HG03439 (cell line): ENCODE results near the gene SGF29.
"Not testable (repeated sequence)": the region's sequence is repeated elsewhere in the genome, so short reads cannot be mapped to it uniquely, and the experiment has no call there.

Source experiments
- ATAC-seq: cut with Tn5 transposase; IDR thresholded peaks from one replicate; pipeline ENCODE4 v1.9.1; 2021; ENCODE audit warnings: mild to moderate bottlenecking, moderate library complexity; ENCODE audit not compliant: unreplicated experiment

The SGF29 gene

DNA sequence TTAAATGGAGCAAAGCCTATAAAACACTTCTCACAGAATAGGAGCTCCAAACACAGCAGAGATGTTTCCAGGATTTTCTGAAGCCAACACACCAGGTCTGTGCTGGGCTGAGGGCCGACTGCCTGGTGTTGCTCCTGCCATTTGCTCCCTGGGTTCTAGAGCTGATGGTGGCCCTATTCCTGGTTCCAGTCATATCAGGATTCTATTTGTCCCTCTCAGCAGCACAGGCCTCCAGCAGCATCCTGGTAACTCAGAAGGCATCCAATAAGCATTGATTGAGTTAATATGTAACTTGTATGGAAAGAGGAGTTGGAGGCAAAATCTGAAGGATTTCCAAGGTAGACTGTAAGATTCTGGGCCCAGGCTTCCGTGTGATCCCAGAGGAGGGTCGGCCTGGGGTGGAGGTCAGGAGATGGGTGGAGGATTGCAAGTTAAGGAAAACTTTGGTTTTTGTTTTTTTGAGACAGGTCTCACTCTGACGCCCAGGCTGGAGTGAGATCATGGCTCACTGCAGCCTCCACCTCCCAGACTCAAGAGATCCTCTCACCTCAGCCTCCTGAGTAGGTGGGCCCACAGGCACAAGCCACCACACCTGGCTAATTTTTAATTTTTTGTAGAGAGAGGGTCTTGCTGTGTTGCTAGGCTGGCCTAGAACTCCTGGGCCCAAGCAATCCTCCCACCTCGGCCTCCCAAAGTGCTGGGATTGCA lies 20.6 kb upstream of the SGF29 start:
- ATAC-seq: no peak

- ATAC-seq: no peak
Measured at GRCh38 chr16:28534542-28535373, 19.0 kb upstream of the SGF29 start.

DNA sequence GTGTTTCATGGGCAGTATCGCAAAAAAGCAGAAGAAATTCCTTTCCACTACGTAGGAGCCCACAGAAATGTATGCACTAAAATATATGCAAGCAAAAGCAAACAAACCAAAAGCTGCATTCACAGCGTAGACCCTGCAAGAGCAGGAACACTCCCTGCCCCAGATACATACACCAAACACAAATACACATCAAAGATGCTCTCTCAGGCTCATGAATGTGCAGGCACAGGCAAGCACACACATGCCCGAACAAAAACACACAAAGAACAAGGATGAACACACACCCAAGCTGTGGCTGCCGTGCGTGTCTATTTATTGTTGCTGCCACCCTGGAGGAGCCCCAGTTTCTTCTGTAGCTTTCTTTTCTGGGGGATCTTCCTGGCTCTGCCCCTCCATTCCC lies 16.6 kb upstream of the SGF29 start:
- no peak for ATAC-seq

GRCh38 chr16:28537964-28538732 lies 15.6 kb upstream of the SGF29 start:
- ATAC-seq: no peak

- ATAC-seq: no peak
Measured at GRCh38 chr16:28538733-28539596, 14.8 kb upstream of the SGF29 start, which contains the start of gene NUPR1. NUPR1 (minus strand) TSS chr16:28538974; CDS start chr16:28538907, 67 bp downstream.

- no peak for ATAC-seq
Measured at GRCh38 chr16:28540346-28540745, 13.4 kb upstream of the SGF29 start.

DNA sequence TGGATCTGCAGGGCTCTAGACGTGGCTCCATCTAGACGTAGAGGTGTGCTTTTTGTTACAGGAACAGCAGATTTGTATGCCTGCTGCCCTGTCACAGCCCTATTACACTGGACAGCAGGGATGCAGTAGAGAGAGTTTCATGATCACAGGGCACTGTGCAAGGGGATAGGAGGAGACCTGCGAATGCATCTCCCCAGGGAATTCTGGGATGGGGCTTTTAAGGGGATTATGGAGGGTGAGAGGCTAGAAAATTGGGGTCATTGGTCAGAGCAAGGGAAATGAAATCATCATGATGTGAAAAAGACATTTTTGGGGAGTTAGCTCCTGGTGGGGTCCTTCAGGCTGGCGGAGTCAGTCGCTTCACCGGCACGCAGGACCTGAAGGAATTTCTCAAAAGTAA lies 11.1 kb upstream of the SGF29 start:
- no peak for ATAC-seq

- no peak for ATAC-seq
Measured at GRCh38 chr16:28543072-28543471, 10.6 kb upstream of the SGF29 start.

DNA sequence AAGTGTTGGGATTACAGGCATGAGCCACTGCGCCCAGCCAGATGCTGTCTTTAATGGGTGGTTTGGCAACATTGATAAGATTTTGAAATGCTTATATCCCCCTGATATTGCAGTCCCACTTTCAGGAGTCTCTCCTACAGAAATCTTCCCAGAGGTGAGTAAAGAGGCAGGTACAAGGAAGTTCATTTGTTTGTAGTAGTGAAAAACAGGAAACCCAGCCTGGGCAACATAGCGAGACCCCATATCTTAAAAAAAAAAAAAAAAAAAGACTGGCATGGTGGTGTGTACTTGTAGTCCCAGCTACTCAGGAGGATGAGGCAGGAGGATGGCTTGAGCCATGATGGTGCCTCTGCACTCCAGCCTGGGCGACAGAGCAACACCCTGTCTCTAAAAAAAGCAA lies 8.7 kb upstream of the SGF29 start:
- ATAC-seq: no peak

GRCh38 chr16:28545964-28546363 lies 7.8 kb upstream of the SGF29 start:
- ATAC-seq: not testable (repeated sequence)

DNA sequence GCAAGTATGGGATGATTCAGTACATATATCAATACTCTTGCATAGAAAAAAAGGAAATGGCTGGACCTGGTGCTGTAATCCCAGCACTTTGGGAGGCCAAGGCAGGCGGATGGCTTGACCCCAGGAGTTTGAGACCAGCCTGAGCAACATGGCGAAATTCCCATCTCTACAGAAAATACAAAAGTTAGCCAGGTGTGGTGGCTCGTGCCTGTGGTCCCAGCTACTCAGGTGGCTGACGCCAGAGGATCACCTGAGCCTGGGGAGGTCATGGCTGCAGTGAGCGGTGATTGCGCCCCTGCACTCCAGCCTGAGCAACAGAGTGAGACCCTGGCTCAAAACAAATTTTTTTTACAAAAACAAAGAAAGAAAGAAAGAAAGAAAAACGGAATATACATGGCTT lies 7.1 kb upstream of the SGF29 start:
- no peak for ATAC-seq

DNA sequence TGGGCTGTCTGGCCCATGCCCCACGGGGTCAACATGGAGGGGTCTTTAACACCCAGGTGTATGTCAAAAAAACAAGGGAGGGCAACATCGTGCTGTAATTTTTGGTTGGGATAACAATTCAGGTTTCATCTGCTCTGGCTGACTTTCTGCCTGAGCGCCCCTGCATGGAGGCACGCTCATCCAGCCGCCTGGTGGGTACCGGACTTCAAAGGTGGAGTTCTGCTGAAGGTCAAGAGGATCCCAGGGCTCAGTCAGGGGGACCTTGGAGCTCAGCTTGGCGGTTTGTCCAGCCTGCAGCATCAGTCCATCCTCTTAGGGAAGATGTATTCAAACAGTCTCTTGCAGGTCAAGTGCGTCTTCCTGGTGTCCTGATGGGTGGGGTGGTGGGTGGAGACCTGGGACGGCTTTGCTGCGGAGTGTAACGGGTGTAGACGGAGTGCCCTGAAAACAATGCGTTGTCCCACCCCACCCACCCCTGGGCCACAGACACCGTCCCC lies 5.4 kb upstream of the SGF29 start:
- no peak for ATAC-seq

DNA sequence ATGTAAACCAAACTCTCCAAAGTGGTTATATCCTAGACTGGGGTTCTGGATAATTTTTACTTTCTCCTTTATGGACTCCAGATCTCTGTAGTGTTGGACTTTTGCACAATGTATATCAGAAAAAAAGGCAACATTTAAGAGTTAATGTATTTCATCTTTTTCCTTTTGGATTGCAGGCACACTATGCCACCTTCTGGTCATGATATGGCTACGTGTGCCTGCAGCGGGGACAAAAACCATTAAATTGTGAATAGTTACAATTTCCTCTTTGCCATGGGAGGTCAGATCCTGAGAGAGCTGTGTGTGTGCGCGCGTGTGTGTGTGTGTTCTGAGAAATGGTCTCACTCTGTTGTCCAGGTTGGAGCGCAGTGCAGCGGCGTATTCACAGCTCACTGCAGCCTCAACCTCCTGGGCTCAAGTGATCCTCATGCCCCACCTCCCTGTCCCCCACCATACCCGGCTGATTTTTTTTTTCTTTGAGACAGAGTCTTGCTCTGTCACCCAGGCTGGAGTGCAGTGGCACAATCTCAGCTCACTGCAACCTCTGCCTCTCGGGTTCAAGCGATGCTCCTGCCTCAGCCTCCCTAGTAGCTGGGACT lies 4.3 kb upstream of the SGF29 start:
- ATAC-seq: no peak

GRCh38 chr16:28554634-28555423 lies 1.1 kb downstream of the SGF29 start:
- no peak for ATAC-seq

DNA sequence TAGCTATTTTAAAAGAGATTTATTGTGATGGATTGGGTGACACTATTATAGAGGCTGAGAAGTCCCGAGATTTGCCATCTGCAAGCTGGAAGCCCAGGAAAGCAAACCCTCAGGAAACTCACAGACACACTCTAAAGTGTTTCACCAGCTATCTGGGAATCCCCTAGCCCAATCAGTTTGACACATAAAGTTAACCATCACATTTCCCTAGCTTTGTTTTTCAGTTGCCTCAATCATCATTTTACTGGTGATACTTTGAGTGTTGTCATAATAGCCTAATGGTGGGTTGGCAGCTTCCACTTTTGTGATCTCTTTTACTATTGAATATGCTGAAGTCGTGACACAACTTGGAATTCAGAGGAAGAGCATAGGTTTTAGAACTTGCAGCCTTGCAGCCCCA lies 1.8 kb downstream of the SGF29 start:
- ATAC-seq: no peak

GRCh38 chr16:28556914-28557320 lies 3.2 kb downstream of the SGF29 start:
- no peak for ATAC-seq

GRCh38 chr16:28558456-28558855 lies 4.7 kb downstream of the SGF29 start:
- ATAC-seq: no peak

GRCh38 chr16:28561557-28562187 lies 8.0 kb downstream of the SGF29 start:
- no peak for ATAC-seq

DNA sequence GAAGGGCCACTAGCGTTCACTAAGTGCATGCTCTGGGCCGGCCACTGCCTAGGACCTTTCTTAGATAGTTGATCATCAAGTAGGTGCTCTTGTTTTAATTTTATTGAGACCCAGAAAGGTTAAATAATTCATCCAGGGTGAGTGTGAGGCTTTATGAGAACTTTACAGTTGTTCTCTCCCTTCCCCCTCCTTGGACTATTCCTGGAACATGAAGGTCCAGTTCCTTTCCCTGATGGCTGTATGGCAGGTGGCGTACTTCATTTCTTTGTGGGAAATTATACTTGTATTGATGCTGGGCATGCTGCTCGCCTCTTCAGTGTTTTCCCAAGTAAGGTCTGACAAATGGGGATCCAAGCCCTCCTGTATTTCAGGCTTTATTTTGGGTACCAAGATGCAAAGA lies 8.5 kb downstream of the SGF29 start:
- ATAC-seq: no peak
